ENCODE measurements around the gene GAS6. TPM values are rescaled to one million over a fixed set of nuclear protein-coding genes. Genes with fewer than 3 reads are reported as not detected.

Gene GAS6
- total RNA-seq, 6 experiments from 2014 or later: 669 to 813 (median 715) TPM

- H3K4me3 Mint-ChIP-seq: no peak overlapping the region
- no peak overlapping the region for H3K27ac Mint-ChIP-seq
- peaks cover 14% of the 10 kb centered on the region for H3K27me3 Mint-ChIP-seq (ENCODE audit: insufficient read depth)
- peaks cover 13% of the 10 kb centered on the region; the same call in 1 of the 2 replicates for H3K4me1 Mint-ChIP-seq (ENCODE audit: low read depth)
- DNase-seq: no peak
- peaks cover 18% of the 10 kb centered on the region for H3K9me3 Mint-ChIP-seq
- peaks cover 5% of the 10 kb centered on the region; the same call in 1 of the 2 replicates for H3K36me3 Mint-ChIP-seq (ENCODE audit: low read depth)
- no peak for TF ChIP-seq CTCF (IDR thresholded peaks at IDR 0.05)
Observed at GRCh38 chr13:113775451-113776145, 88.3 kb downstream of the GAS6 start.

GRCh38 chr13:113774177-113775107 is 89.4 kb downstream of the GAS6 start:
- Mint-ChIP-seq H3K36me3 (ENCODE audit: low read depth) (peaks cover 13% of the 10 kb centered on the region), H3K27ac (no peak overlapping the region), H3K4me3 (no peak overlapping the region), H3K9me3 (peaks cover 25% of the 10 kb centered on the region), H3K4me1 (ENCODE audit: low read depth) (peaks cover 19% of the 10 kb centered on the region; the same call in 1 of the 2 replicates), H3K27me3 (ENCODE audit: insufficient read depth) (peaks cover 14% of the 10 kb centered on the region)
- TF ChIP-seq CTCF (IDR thresholded peaks at IDR 0.05): no peak
- peak; percentile 54 for DNase-seq

GRCh38 chr13:113771709-113772331 is 92.1 kb downstream of the GAS6 start:
- H3K27me3 Mint-ChIP-seq (ENCODE audit: insufficient read depth): peaks cover 5% of the 10 kb centered on the region

GRCh38 chr13:113770937-113771336 is 92.9 kb downstream of the GAS6 start:
- no peak for TF ChIP-seq CTCF (IDR thresholded peaks at IDR 0.05)
- Mint-ChIP-seq H3K4me3 (no peak overlapping the region), H3K36me3 (ENCODE audit: low read depth) (peaks cover 17% of the 10 kb centered on the region), H3K9me3 (peaks cover 25% of the 10 kb centered on the region), H3K27me3 (ENCODE audit: insufficient read depth) (peaks cover 5% of the 10 kb centered on the region), H3K4me1 (ENCODE audit: low read depth) (peaks cover 29% of the 10 kb centered on the region), H3K27ac (no peak overlapping the region)
- DNase-seq: no peak

More at GRCh38 chr13:113771709-113772331, 92.1 kb downstream of the GAS6 start:
- Mint-ChIP-seq H3K36me3 (ENCODE audit: low read depth) (peaks cover 17% of the 10 kb centered on the region), H3K4me3 (peak overlapping the region; percentile 33), H3K27ac (peak overlapping the region; percentile 68), H3K9me3 (peaks cover 25% of the 10 kb centered on the region), H3K4me1 (ENCODE audit: low read depth) (peaks cover 29% of the 10 kb centered on the region)
- peak; percentile 54 for DNase-seq
- TF ChIP-seq CTCF (IDR thresholded peaks at IDR 0.05): no peak

Other genes with a start within 250 kb of the GAS6 start
- gene ATP4B, start 205.9 kb downstream of the GAS6 start, total RNA-seq (2021; fragmentation: NEBNext Ultra II Directional; extraction: Animal tissue kit (Norgen Biotek cat#: 25700)): not detected
- not detected for gene GRK1, start 196.9 kb downstream of the GAS6 start, total RNA-seq (2021; fragmentation: NEBNext Ultra II Directional; extraction: Animal tissue kit (Norgen Biotek cat#: 25700))
- gene TMEM255B, start 104.8 kb downstream of the GAS6 start, total RNA-seq (2021; fragmentation: NEBNext Ultra II Directional; extraction: Animal tissue kit (Norgen Biotek cat#: 25700)): 10 to 100 TPM in 1 of 6 experiments, 1 to 10 TPM in 5; 8.2 to 10.3 (median 9.1) TPM
- gene C13orf46, start 110.0 kb upstream of the GAS6 start, total RNA-seq (2021; fragmentation: NEBNext Ultra II Directional; extraction: Animal tissue kit (Norgen Biotek cat#: 25700)): 1 to 10 TPM; 1.4 to 2.5 (median 2.0) TPM